Keratinocyte (primary cell): Measurements from ENCODE around the gene SCMH1.

Experiments
- EZH2 ChIP-seq: IDR thresholded peaks from one replicate; pipeline ENCODE4 v1.6.1; 2012; ENCODE audit warnings: inconsistent platforms, mild to moderate bottlenecking, low read length, moderate library complexity
- TF ChIP-seq, protein P1 (sequence below), 3 experiments: IDR thresholded peaks in 1 of 3; conservative IDR thresholded peaks in 1 of 3; optimal IDR thresholded peaks in 1 of 3; 2 replicates in 2 of 3; 3 replicates in 1 of 3; pipeline versions ENCODE3 to v1.5.1; 2011; ENCODE audit warnings: low read length in 3 of 3, mild to moderate bottlenecking in 3 of 3, moderate library complexity in 2 of 3, control low read depth in 1 of 3, inconsistent platforms in 1 of 3; ENCODE audit not compliant: insufficient read depth in 2 of 3; ENCODE audit errors: extremely low read depth in 1 of 3

DNA sequence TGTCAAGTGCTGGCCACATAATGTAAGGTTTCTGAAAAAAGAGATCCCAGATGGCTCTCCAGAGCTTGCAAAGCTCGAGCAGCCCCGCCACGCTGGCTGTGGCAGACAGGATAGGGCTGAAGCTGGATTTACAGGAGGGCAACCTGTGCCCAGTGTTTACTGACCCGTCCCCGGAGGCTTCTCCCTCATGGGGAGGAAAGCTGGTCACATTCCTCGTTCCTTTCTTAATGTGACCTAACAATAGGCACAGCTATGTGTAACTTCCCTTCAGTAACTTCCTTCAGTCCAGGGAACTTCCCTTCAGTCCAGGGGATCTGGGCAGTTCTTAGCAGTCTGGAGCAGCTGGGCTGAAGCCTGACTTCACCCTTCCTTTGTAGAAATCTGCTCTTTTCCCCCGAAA lies 228.3 kb downstream of the SCMH1 start:
- TF ChIP-seq, protein P1, sequence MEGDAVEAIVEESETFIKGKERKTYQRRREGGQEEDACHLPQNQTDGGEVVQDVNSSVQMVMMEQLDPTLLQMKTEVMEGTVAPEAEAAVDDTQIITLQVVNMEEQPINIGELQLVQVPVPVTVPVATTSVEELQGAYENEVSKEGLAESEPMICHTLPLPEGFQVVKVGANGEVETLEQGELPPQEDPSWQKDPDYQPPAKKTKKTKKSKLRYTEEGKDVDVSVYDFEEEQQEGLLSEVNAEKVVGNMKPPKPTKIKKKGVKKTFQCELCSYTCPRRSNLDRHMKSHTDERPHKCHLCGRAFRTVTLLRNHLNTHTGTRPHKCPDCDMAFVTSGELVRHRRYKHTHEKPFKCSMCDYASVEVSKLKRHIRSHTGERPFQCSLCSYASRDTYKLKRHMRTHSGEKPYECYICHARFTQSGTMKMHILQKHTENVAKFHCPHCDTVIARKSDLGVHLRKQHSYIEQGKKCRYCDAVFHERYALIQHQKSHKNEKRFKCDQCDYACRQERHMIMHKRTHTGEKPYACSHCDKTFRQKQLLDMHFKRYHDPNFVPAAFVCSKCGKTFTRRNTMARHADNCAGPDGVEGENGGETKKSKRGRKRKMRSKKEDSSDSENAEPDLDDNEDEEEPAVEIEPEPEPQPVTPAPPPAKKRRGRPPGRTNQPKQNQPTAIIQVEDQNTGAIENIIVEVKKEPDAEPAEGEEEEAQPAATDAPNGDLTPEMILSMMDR (optimal IDR thresholded peaks at IDR 0.05 in 1 of 3, IDR thresholded peaks at IDR 0.05 in 1 of 3, conservative IDR thresholded peaks at IDR 0.05 in 1 of 3; ENCODE audit: extremely low read depth in 1 of 3, insufficient read depth in 2 of 3, low read length in 3 of 3), result no peak
- no peak for TF ChIP-seq EZH2
